Naive thymus-derived CD4-positive, alpha-beta T cell (primary cell): ENCODE measurements around the gene NOL12. TPM values are rescaled to one million over a fixed set of nuclear protein-coding genes. Genes with fewer than 3 reads are reported as not detected.

Source experiments
- ATAC-seq: fragments of 150-1000 bp; cut with Tn5 transposase; 2 replicates; pipeline ENCODE4 v1.10.0; 2021; ENCODE audit warnings: mild to moderate bottlenecking, moderate library complexity
- CTCF ChIA-PET: fragments of 350-600 bp; sonication (Branson Sonifier 250); formaldehyde crosslinking; loops from one replicate; lab custom pipeline; 2021; ENCODE audit warnings: antibody characterized with exemption; lab: Charles Lee
- POLR2A ChIA-PET: fragments of 350-600 bp; sonication (Branson Sonifier 250); formaldehyde crosslinking; loops from one replicate; lab custom pipeline; 2021; ENCODE audit warnings: antibody characterized with exemption, inconsistent platforms; lab: Charles Lee
- DNase-seq, 9 donors: peaks; one replicate each; pipeline versions ENCODE4 v3.0.0 to v3.0.0-alpha.2; 2020 to 2022; ENCODE audit warnings: mixed read lengths in 1 of 9
- H3K27ac ChIP-seq: one replicate; pipeline ENCODE4 v1.7.0; 2013; ENCODE audit warnings: mild to moderate bottlenecking, low read depth, low read length, moderate library complexity
- H3K27me3 ChIP-seq, 2 donors: one replicate each; pipeline ENCODE4 v1.7.0; 2013; ENCODE audit warnings: low read length in 2 of 2, mild to moderate bottlenecking in 2 of 2, moderate library complexity in 2 of 2; ENCODE audit not compliant: control insufficient read depth in 2 of 2, insufficient read depth in 2 of 2
- H3K36me3 ChIP-seq, 3 experiments: 1 replicate in 2 of 3; 2 replicates in 1 of 3; pipeline ENCODE4 v1.7.0; 2013; ENCODE audit warnings: low read length in 3 of 3, mild to moderate bottlenecking in 3 of 3, moderate library complexity in 1 of 3; ENCODE audit not compliant: insufficient read depth in 3 of 3, control insufficient read depth in 2 of 3
- H3K4me1 ChIP-seq, 2 donors: one replicate each; pipeline ENCODE4 v1.7.0; 2013; ENCODE audit warnings: low read length in 2 of 2, mild to moderate bottlenecking in 2 of 2, moderate library complexity in 1 of 2; ENCODE audit not compliant: control insufficient read depth in 2 of 2, insufficient read depth in 2 of 2
- H3K4me3 ChIP-seq: 2 replicates; pipeline ENCODE4 v1.7.0; 2013; ENCODE audit warnings: mild to moderate bottlenecking, low read length
- H3K9me3 ChIP-seq, 3 experiments: 1 replicate in 2 of 3; 2 replicates in 1 of 3; pipeline ENCODE4 v1.7.0; 2013; ENCODE audit warnings: low read length in 3 of 3; ENCODE audit not compliant: control insufficient read depth in 2 of 3
- H3K27ac Mint-ChIP-seq, 9 donors: one replicate each; pipeline ENCODE4 v1.8.0; 2020 to 2022; ENCODE audit warnings: mixed read lengths in 9 of 9, mild to moderate bottlenecking in 8 of 9, moderate library complexity in 5 of 9, inconsistent platforms in 2 of 9
- H3K27me3 Mint-ChIP-seq, 5 donors: one replicate each; pipeline ENCODE4 v1.8.0; 2021 to 2022; ENCODE audit warnings: mixed read lengths in 5 of 5, mild to moderate bottlenecking in 1 of 5
- H3K36me3 Mint-ChIP-seq, 5 donors: one replicate each; pipeline ENCODE4 v1.8.0; 2020 to 2022; ENCODE audit warnings: mixed read lengths in 5 of 5, mild to moderate bottlenecking in 3 of 5, inconsistent platforms in 1 of 5
- H3K4me1 Mint-ChIP-seq, 7 donors: one replicate each; pipeline ENCODE4 v1.8.0; 2020 to 2022; ENCODE audit warnings: mixed read lengths in 7 of 7, mild to moderate bottlenecking in 3 of 7, inconsistent platforms in 1 of 7
- H3K4me3 Mint-ChIP-seq, 10 donors: one replicate each; pipeline ENCODE4 v1.8.0; 2020 to 2022; ENCODE audit warnings: mild to moderate bottlenecking in 10 of 10, mixed read lengths in 10 of 10, moderate library complexity in 6 of 10, inconsistent platforms in 2 of 10
- H3K9me3 Mint-ChIP-seq, 11 donors: one replicate each; pipeline ENCODE4 v1.8.0; 2020 to 2022; ENCODE audit warnings: mixed read lengths in 11 of 11, mild to moderate bottlenecking in 4 of 11, inconsistent platforms in 1 of 11, moderate library complexity in 1 of 11
- intact Hi-C, 2 donors: fragments of 100-400 bp; cut with micrococcal nuclease; formaldehyde crosslinking; loops; one replicate each; pipeline ENCODE4 v1.15.1; 2023
- polyA plus RNA-seq, 2 donors: library from polyadenylated mRNA; unstranded; fragments of 300-500 nt; fragmentation: Illumina TruSeq; gene quantifications; one replicate each; pipeline ENCODE4 v1.2.3, GENCODE V29; 2021
- total RNA-seq, 6 experiments: library from RNA in 5 of 6; stranded (reverse) in 5 of 6; gene quantifications; 1 replicate in 5 of 6; 2 replicates in 1 of 6; pipeline ENCODE4 v1.2.3 and lab custom pipeline; 2021 to 2026

NOL12 gene
- total and polyA plus RNA-seq, 7 experiments from 2014 or later = 32.8 to 52.5 (median 45.3) TPM

DNA sequence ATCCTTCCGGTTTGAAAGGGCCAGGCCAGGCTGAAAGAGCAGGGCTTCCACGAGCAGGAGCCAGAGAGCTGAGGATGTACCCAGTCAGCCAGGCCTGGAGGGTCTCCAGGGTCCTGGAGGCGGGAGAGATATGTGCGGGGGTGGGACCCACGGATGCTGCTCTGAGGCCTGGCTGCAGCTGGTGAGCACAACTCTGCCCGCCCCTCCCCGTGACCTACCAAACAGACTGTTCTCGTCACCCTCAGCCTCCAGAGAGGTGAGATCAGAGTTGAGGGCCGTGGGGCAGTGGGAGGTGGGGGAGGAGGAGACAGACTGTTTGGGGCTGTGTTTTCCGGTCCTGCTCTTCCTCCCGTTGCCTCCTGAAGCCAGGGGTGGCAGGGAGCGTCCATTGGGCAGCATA is 52.9 kb downstream of the NOL12 start:
- H3K27ac Mint-ChIP-seq = peak overlapping the region in 1 of 9 donors; percentile 41
- H3K9me3 Mint-ChIP-seq = peaks cover 0 to 3% (median 0%) of the 10 kb centered on the region in 11 donors
- CTCF ChIA-PET = no interaction called here
- POLR2A ChIA-PET = no interaction called here
- DNase-seq (no peak), ATAC-seq (no peak)
- Histone ChIP-seq H3K36me3 (no peaks in the 10 kb centered on the region), H3K27ac (no peak overlapping the region), H3K27me3 (no peaks in the 10 kb centered on the region), H3K4me3 (no peak overlapping the region), H3K4me1 (no peaks in the 10 kb centered on the region), H3K9me3 (no peaks in the 10 kb centered on the region)
- peak overlapping the region in 1 of 10 donors; percentile 43 for H3K4me3 Mint-ChIP-seq
- H3K36me3 Mint-ChIP-seq = peaks cover 0 to 3% (median 0%) of the 10 kb centered on the region in 5 donors
- no peaks in the 10 kb centered on the region for H3K27me3 Mint-ChIP-seq
- H3K4me1 Mint-ChIP-seq = peaks cover 0 to 10% (median 2%) of the 10 kb centered on the region in 7 donors
- intact Hi-C loops = no loop called here

DNA sequence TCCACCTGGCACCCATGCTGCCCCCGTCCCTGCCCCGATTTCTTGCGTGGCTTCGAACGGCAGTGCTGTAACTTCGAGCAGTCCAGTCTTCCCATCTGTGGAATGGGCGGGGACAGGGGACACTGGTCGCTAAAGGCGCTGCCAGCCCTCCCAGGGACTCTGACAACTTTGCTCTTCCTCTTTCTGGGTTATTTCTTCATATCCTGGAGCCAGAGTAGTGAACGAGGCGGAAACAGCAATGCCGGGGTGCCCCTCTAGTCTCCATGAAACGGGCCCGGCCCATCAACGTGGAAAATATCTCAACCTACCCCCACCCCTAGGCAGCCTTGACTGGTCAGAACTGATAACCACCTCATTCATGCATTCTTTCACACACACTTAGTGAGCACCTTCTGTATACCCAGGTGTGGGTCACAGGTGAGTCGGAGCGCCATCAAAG is 53.5 kb downstream of the NOL12 start:
- DNase-seq = no peak
- H3K4me1 ChIP-seq = no peaks in the 10 kb centered on the region
- Mint-ChIP-seq H3K9me3 (peaks cover 0 to 3% (median 0%) of the 10 kb centered on the region in 11 donors), H3K36me3 (peaks cover 0 to 3% (median 0%) of the 10 kb centered on the region in 5 donors), H3K4me1 (peaks cover 0 to 10% (median 5%) of the 10 kb centered on the region in 7 donors), H3K4me3 (no peak overlapping the region), H3K27me3 (no peaks in the 10 kb centered on the region), H3K27ac (peak overlapping the region in 1 of 9 donors; percentile 46)
- CTCF ChIA-PET = no interaction called here
- no peak overlapping the region for H3K4me3 ChIP-seq
- no peak overlapping the region for H3K27ac ChIP-seq
- intact Hi-C loops = no loop called here
- peak; percentile 78 for ATAC-seq
- H3K27me3 ChIP-seq = no peaks in the 10 kb centered on the region
- H3K36me3 ChIP-seq = no peaks in the 10 kb centered on the region
- POLR2A ChIA-PET = no interaction called here
- no peaks in the 10 kb centered on the region for H3K9me3 ChIP-seq

GRCh38 chr22:37740455-37741311 is 54.5 kb downstream of the NOL12 start:
- H3K4me1 ChIP-seq = peaks cover 5 to 8% of the 10 kb centered on the region in 2 donors
- ATAC-seq (peak; percentile 24), DNase-seq (no peak)
- Mint-ChIP-seq H3K4me1 (peaks cover 6 to 18% (median 11%) of the 10 kb centered on the region in 7 donors), H3K4me3 (no peak overlapping the region), H3K27ac (no peak overlapping the region), H3K9me3 (peaks cover 0 to 3% (median 0%) of the 10 kb centered on the region in 11 donors), H3K27me3 (no peaks in the 10 kb centered on the region), H3K36me3 (peaks cover 0 to 3% (median 0%) of the 10 kb centered on the region in 5 donors)
- no peaks in the 10 kb centered on the region for H3K27me3 ChIP-seq
- no peaks in the 10 kb centered on the region for H3K36me3 ChIP-seq
- ChIA-PET POLR2A (no interaction called here), CTCF (no interaction called here)
- no peak overlapping the region for H3K4me3 ChIP-seq
- intact Hi-C loops = no loop called here
- no peaks in the 10 kb centered on the region for H3K9me3 ChIP-seq
- no peak overlapping the region for H3K27ac ChIP-seq

GRCh38 chr22:37741312-37741795 is 55.2 kb downstream of the NOL12 start:
- intact Hi-C loops = no loop called here
- H3K9me3 ChIP-seq = no peaks in the 10 kb centered on the region
- H3K4me3 ChIP-seq = no peak overlapping the region
- H3K27me3 Mint-ChIP-seq = no peaks in the 10 kb centered on the region
- ChIA-PET POLR2A (no interaction called here), CTCF (no interaction called here)
- H3K4me1 Mint-ChIP-seq = peaks cover 6 to 18% (median 11%) of the 10 kb centered on the region in 7 donors
- H3K4me1 ChIP-seq = peaks cover 5 to 8% of the 10 kb centered on the region in 2 donors
- peaks cover 0 to 3% (median 0%) of the 10 kb centered on the region in 5 donors for H3K36me3 Mint-ChIP-seq
- DNase-seq = no peak
- H3K27ac ChIP-seq = no peak overlapping the region
- no peaks in the 10 kb centered on the region for H3K27me3 ChIP-seq
- ATAC-seq = no peak
- H3K36me3 ChIP-seq = no peaks in the 10 kb centered on the region
- peaks cover 0 to 3% (median 0%) of the 10 kb centered on the region in 11 donors for H3K9me3 Mint-ChIP-seq
- H3K27ac Mint-ChIP-seq = no peak overlapping the region
- no peak overlapping the region for H3K4me3 Mint-ChIP-seq

DNA sequence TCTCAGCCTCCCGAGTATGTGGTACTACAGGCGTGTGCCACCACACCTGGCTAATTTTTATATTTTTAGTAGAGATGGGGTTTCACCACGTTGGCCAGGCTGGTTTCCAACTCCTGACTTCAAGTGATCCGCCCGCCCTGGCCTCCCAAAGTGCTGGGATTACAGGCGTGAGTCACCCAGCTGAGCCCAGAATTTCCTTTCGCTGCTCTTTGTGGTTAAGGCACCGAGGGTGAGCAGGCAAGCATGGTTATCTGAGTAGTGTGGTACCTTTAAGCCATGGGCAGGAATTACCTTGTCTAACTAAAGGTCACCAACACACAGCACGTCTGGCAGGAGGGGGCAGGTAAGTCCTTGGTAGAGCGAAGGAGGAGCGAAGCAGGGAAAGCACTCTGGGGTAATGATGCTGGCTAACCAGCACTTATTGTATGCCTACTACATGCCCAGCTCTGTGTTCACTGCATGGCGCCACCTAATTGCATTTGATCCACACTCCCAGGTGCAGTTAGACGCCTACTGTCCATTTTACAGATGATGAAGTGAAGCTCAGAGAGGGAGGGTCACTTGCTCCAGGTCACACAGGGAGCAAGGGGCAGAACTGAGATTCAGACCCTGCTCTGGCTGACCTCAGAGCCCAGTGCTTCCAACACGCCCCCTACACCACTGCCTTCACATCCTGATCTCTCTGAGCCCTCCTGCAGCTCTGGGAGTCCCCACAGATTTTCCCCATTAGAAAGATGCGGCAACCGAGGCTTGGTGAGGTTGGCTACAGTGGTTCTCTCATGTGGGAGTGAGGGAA is 56.4 kb downstream of the NOL12 start:
- peaks cover 0 to 4% (median 0%) of the 10 kb centered on the region in 5 donors for H3K36me3 Mint-ChIP-seq
- Histone ChIP-seq H3K36me3 (no peaks in the 10 kb centered on the region), H3K4me3 (no peak overlapping the region), H3K9me3 (no peaks in the 10 kb centered on the region), H3K27ac (no peak overlapping the region), H3K4me1 (peaks cover 9 to 15% of the 10 kb centered on the region in 2 donors), H3K27me3 (no peaks in the 10 kb centered on the region)
- peaks cover 7 to 25% (median 15%) of the 10 kb centered on the region in 7 donors for H3K4me1 Mint-ChIP-seq
- no peak for ATAC-seq
- POLR2A ChIA-PET = no interaction called here
- H3K27me3 Mint-ChIP-seq = no peaks in the 10 kb centered on the region
- H3K4me3 Mint-ChIP-seq = no peak overlapping the region
- peaks cover 0 to 3% (median 0%) of the 10 kb centered on the region in 11 donors for H3K9me3 Mint-ChIP-seq
- no peak for DNase-seq
- intact Hi-C loops = no loop called here
- CTCF ChIA-PET = no interaction called here
- H3K27ac Mint-ChIP-seq = peak overlapping the region in 4 of 9 donors; percentile 2 to 93 (median 48)
